ENCODE measurements around the gene KRT76. TPM values are rescaled to one million over a fixed set of nuclear protein-coding genes. Genes with fewer than 3 reads are reported as not detected.

Gene KRT76
- total and polyA plus RNA-seq, 2 donors from 2014 or later = not detected

DNA sequence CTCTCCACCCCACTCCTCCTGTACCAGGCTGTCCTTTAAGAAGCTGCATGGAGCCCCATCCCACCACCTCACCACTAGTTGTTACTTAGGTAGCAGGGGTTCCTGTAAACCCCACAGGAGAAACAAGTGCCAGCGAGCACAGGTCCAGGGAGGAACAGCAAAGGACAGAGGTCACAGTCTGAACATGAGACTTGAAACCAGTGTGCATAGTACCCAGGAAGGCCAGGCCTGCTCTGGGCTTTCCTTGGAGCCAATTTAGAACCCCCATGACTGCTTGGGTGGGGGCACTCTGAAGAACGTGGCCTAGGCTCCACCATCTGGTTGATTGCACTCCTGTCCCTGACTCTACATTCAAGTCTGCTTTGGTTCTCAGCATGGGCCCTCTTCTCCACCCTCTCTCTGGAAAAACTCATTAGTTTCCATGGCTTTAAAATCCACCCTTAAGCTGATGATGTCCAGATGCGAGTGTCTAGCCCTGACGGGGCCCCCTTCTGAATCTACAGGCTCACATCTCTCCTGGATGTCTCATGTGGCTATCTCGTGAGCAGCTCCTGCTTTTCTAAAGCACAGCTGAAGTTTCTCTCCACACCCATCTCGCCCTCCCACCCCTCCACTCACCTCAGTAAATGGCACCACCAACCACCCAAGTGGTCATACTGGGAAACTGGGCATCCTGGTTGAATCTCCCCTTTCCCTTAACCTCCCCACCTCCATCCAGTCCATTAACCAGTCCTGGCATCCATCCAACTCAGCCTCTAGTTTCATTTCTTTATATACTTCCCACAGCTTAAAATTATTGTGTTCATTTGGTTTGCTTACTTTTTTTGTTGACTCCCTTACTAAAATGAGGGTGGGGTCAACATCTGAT lies 10.4 kb upstream of the KRT76 start:
- DNase-seq = no peak

GRCh38 chr12:52784909-52785308 lies 7.8 kb upstream of the KRT76 start:
- Histone ChIP-seq H3K36me3 (ENCODE audit: control insufficient read depth in 2 of 3, insufficient read depth in 3 of 3, low read length in 3 of 3) (no peaks in the 10 kb centered on the region), H3K27ac (ENCODE audit: low read depth in 2 of 2, low read length in 2 of 2) (no peak overlapping the region), H3K27me3 (ENCODE audit: control insufficient read depth, insufficient read depth, low read length) (peaks cover 2% of the 10 kb centered on the region), H3K4me3 (ENCODE audit: low read length in 3 of 3) (no peak overlapping the region), H3K9ac (ENCODE audit: low read length in 3 of 3) (no peak overlapping the region), H3K9me3 (ENCODE audit: control insufficient read depth in 2 of 3, insufficient read depth in 1 of 3, low read length in 3 of 3) (no peaks in the 10 kb centered on the region), H3K4me1 (ENCODE audit: control insufficient read depth in 2 of 3, insufficient read depth in 2 of 3, low read depth in 1 of 3, low read length in 3 of 3) (no peaks in the 10 kb centered on the region)
- no peak for DNase-seq
- TF ChIP-seq, protein P1, sequence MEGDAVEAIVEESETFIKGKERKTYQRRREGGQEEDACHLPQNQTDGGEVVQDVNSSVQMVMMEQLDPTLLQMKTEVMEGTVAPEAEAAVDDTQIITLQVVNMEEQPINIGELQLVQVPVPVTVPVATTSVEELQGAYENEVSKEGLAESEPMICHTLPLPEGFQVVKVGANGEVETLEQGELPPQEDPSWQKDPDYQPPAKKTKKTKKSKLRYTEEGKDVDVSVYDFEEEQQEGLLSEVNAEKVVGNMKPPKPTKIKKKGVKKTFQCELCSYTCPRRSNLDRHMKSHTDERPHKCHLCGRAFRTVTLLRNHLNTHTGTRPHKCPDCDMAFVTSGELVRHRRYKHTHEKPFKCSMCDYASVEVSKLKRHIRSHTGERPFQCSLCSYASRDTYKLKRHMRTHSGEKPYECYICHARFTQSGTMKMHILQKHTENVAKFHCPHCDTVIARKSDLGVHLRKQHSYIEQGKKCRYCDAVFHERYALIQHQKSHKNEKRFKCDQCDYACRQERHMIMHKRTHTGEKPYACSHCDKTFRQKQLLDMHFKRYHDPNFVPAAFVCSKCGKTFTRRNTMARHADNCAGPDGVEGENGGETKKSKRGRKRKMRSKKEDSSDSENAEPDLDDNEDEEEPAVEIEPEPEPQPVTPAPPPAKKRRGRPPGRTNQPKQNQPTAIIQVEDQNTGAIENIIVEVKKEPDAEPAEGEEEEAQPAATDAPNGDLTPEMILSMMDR (IDR thresholded peaks at IDR 0.05; ENCODE audit: borderline replicate concordance, extremely low read depth, insufficient read depth) = no peak
- intact Hi-C loops (cut with DNase I) = no loop called here
- FAIRE-seq = no peak

More for the DNA sequence above, 10.4 kb upstream of the KRT76 start:
- Histone ChIP-seq H3K27me3 (ENCODE audit: control insufficient read depth, insufficient read depth, low read length) (no peaks in the 10 kb centered on the region), H3K4me1 (ENCODE audit: control insufficient read depth in 2 of 3, insufficient read depth in 2 of 3, low read depth in 1 of 3, low read length in 3 of 3) (peaks cover 0 to 2% (median 0%) of the 10 kb centered on the region in 3 donors), H3K4me3 (ENCODE audit: low read length in 3 of 3) (no peak overlapping the region), H3K27ac (ENCODE audit: low read depth in 2 of 2, low read length in 2 of 2) (no peak overlapping the region), H3K9me3 (ENCODE audit: control insufficient read depth in 2 of 3, insufficient read depth in 1 of 3, low read length in 3 of 3) (no peaks in the 10 kb centered on the region), H3K9ac (ENCODE audit: low read length in 3 of 3) (no peak overlapping the region), H3K36me3 (ENCODE audit: control insufficient read depth in 2 of 3, insufficient read depth in 3 of 3, low read length in 3 of 3) (no peaks in the 10 kb centered on the region)
- no peak for FAIRE-seq
- intact Hi-C loops (cut with DNase I) = no loop called here
- TF ChIP-seq, protein P1 (IDR thresholded peaks at IDR 0.05; ENCODE audit: borderline replicate concordance, extremely low read depth, insufficient read depth) = no peak

- H3K4me1 ChIP-seq (ENCODE audit: control insufficient read depth in 2 of 3, insufficient read depth in 2 of 3, low read depth in 1 of 3, low read length in 3 of 3) = no peaks in the 10 kb centered on the region
- no peaks in the 10 kb centered on the region for H3K36me3 ChIP-seq (ENCODE audit: control insufficient read depth in 2 of 3, insufficient read depth in 3 of 3, low read length in 3 of 3)
- no peak for DNase-seq
- no peaks in the 10 kb centered on the region for H3K9me3 ChIP-seq (ENCODE audit: control insufficient read depth in 2 of 3, insufficient read depth in 1 of 3, low read length in 3 of 3)
- no peak overlapping the region for H3K9ac ChIP-seq (ENCODE audit: low read length in 3 of 3)
- no peak for FAIRE-seq
- H3K4me3 ChIP-seq (ENCODE audit: low read length in 3 of 3) = no peak overlapping the region
- no peak overlapping the region for H3K27ac ChIP-seq (ENCODE audit: low read depth in 2 of 2, low read length in 2 of 2)
- H3K27me3 ChIP-seq (ENCODE audit: control insufficient read depth, insufficient read depth, low read length) = peaks cover 2% of the 10 kb centered on the region
- intact Hi-C loops (cut with DNase I) = no loop called here
- TF ChIP-seq, protein P1 (IDR thresholded peaks at IDR 0.05; ENCODE audit: borderline replicate concordance, extremely low read depth, insufficient read depth) = no peak
Observed at GRCh38 chr12:52783563-52784316, 6.6 kb upstream of the KRT76 start.

Data from kidney (tissue), 14 donors.